Calu3 (cell line): ENCODE measurements around the gene NOTO. TPM values are rescaled to one million over a fixed set of nuclear protein-coding genes. Genes with fewer than 3 reads are reported as not detected.

Experiments
- BruUV-seq: library from RNA; stranded (reverse); fragments of 400-500 nt; replicated peaks from 2 replicates; lab custom pipeline; 2021; lab: Mats Ljungman, UMichigan
- CTCF ChIA-PET: fragments of 300-600 bp; sonication (Branson Sonifier 250); formaldehyde crosslinking; loops from one replicate; lab custom pipeline; 2022; ENCODE audit warnings: antibody characterized with exemption; lab: Charles Lee
- DNase-seq: peaks from one replicate; pipeline ENCODE4 v3.0.0; 2022
- H3K27ac Mint-ChIP-seq: one replicate; pipeline ENCODE4 v1.8.0; 2022; ENCODE audit warnings: mixed read lengths; ENCODE audit not compliant: unreplicated experiment
- H3K27me3 Mint-ChIP-seq: one replicate; pipeline ENCODE4 v1.8.0; 2022; ENCODE audit warnings: mixed read lengths; ENCODE audit not compliant: unreplicated experiment
- H3K36me3 Mint-ChIP-seq: one replicate; pipeline ENCODE4 v1.8.0; 2022; ENCODE audit warnings: mild to moderate bottlenecking, moderate library complexity, mixed read lengths; ENCODE audit not compliant: insufficient read depth, unreplicated experiment
- H3K4me1 Mint-ChIP-seq: one replicate; pipeline ENCODE4 v1.8.0; 2022; ENCODE audit warnings: mild to moderate bottlenecking, low read depth, mixed read lengths; ENCODE audit not compliant: unreplicated experiment
- H3K4me3 Mint-ChIP-seq: one replicate; pipeline ENCODE4 v1.8.0; 2022; ENCODE audit warnings: mild to moderate bottlenecking, low read depth, moderate library complexity, mixed read lengths; ENCODE audit not compliant: unreplicated experiment
- H3K9me3 Mint-ChIP-seq: one replicate; pipeline ENCODE4 v1.8.0; 2022; ENCODE audit warnings: low read depth, mixed read lengths; ENCODE audit not compliant: unreplicated experiment
- intact Hi-C: fragments of 100-400 bp; cut with micrococcal nuclease; formaldehyde crosslinking; loops from one replicate; pipeline ENCODE4 v1.10.0; 2022; ENCODE audit not compliant: unreplicated experiment
- total RNA-seq: library from RNA; stranded (reverse); gene quantifications from 2 replicates; pipeline ENCODE4 v1.2.3, GENCODE V29; 2022
- TF ChIP-seq, protein P1 (sequence below): fragments of 200-600 bp; IDR thresholded peaks from one replicate; pipeline ENCODE4 v1.8.0; 2022; ENCODE audit warnings: antibody characterized with exemption; ENCODE audit not compliant: unreplicated experiment

The NOTO gene
- total RNA-seq, 1 experiment from 2014 or later: not detected

DNA sequence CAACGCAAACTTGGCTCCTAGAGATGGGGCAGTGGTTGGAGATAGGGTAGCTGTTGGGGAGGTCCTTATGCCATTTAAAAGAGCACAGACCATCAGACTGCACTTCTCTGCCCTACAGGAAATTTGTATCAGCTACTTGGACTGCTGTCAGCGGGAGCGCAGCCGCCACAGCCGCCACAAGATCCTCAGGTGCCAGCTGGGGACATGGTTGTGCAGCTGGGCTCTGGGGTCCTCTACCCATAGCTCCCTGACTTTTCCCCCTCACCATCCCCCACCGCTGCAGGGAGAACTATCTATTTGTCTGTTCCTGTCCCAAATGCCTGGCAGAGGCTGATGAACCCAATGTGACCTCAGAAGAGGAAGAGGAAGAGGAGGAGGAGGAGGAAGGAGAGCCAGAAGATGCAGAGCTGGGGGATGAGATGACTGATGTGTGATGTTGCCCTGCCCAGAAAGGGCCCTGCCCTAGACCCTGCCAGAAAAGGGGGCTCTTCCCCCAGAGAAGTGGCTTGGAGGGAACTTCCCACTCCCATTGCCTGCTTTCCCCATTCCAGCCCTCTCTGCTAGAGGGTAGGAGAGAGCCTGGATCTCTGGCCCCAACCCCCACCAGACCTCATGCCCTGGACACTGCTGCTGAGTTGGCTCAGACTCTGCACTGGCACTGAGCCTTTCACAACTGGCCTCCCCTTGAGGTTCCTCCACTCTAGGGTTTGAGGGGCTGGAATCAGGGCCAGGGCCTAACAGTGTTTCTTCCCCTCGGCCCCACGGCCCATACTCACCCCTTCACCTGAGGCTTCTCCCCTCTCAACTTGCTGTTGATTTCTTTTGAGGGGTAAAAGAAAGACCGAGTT is 23.4 kb downstream of the NOTO start:
- Mint-ChIP-seq H3K36me3 (peaks cover 9% of the 10 kb centered on the region), H3K4me3 (no peak overlapping the region), H3K27ac (no peak overlapping the region), H3K9me3 (no peaks in the 10 kb centered on the region), H3K27me3 (no peaks in the 10 kb centered on the region), H3K4me1 (no peaks in the 10 kb centered on the region)
- intact Hi-C loops: no loop called here
- CTCF ChIA-PET: interaction anchor here (0.9 kb wide), 1 partner anchor 9 kb away, joined by 4 read pairs; the partner anchor contains the start of gene CCT7
- TF ChIP-seq, protein P1, sequence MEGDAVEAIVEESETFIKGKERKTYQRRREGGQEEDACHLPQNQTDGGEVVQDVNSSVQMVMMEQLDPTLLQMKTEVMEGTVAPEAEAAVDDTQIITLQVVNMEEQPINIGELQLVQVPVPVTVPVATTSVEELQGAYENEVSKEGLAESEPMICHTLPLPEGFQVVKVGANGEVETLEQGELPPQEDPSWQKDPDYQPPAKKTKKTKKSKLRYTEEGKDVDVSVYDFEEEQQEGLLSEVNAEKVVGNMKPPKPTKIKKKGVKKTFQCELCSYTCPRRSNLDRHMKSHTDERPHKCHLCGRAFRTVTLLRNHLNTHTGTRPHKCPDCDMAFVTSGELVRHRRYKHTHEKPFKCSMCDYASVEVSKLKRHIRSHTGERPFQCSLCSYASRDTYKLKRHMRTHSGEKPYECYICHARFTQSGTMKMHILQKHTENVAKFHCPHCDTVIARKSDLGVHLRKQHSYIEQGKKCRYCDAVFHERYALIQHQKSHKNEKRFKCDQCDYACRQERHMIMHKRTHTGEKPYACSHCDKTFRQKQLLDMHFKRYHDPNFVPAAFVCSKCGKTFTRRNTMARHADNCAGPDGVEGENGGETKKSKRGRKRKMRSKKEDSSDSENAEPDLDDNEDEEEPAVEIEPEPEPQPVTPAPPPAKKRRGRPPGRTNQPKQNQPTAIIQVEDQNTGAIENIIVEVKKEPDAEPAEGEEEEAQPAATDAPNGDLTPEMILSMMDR: no peak
- BruUV-seq: no TSS peak
- DNase-seq: no peak

DNA sequence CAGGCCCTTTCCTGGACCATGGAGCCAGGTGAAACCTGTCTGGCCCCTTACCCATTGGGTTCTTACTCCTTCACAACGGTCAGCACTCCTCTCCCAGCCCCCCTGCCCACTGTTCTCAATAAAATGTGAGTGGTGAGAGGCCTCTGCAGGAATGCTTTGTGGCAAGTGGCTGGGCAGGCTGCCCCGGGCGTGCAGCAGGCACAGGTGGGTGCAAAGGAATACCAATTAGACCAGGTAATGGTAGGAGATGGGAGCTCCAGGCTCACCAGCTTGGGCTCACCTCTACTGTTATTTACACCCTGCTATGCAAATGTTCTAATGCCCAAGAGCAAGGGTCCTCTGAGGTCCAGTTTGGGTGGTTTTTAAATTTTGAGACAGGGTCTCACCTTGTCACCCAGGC is 24.7 kb downstream of the NOTO start:
- intact Hi-C loops: no loop called here
- peaks cover 9% of the 10 kb centered on the region for H3K36me3 Mint-ChIP-seq
- TF ChIP-seq, protein P1: no peak
- H3K9me3 Mint-ChIP-seq: no peaks in the 10 kb centered on the region
- no peak overlapping the region for H3K27ac Mint-ChIP-seq
- DNase-seq: no peak
- CTCF ChIA-PET: interaction anchor here (1.5 kb wide), 1 partner anchor 14 kb away, joined by 5 read pairs; the partner anchor contains the start of gene SMYD5
- no peaks in the 10 kb centered on the region for H3K27me3 Mint-ChIP-seq
- H3K4me1 Mint-ChIP-seq: no peaks in the 10 kb centered on the region
- no TSS peak for BruUV-seq
- no peak overlapping the region for H3K4me3 Mint-ChIP-seq

DNA sequence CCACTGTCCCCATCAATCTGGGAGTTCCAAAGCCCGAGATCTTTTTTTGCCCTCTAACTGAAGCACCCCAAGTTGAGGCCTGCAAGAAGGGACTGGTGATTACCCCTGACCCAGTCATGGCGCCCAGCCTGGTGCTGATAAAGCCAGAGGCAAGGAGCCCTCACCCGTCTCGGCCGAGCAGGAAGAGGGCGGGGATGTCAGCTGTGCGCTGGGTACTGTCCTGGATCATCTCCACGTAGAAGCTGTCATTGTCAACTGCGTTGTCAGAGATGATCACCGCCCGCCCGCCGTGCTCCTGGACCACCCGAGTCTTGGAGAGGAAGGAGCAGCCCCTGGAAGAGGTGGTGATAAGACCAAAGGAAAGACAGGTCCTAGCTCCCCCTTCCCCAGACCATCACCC is 26.3 kb downstream of the NOTO start:
- Mint-ChIP-seq H3K9me3 (no peaks in the 10 kb centered on the region), H3K36me3 (peaks cover 22% of the 10 kb centered on the region), H3K4me3 (no peak overlapping the region), H3K27ac (no peak overlapping the region), H3K4me1 (no peaks in the 10 kb centered on the region), H3K27me3 (no peaks in the 10 kb centered on the region)
- intact Hi-C loops: no loop called here
- TF ChIP-seq, protein P1: no peak
- no peak for DNase-seq
- CTCF ChIA-PET: no interaction called here
- BruUV-seq: no TSS peak

DNA sequence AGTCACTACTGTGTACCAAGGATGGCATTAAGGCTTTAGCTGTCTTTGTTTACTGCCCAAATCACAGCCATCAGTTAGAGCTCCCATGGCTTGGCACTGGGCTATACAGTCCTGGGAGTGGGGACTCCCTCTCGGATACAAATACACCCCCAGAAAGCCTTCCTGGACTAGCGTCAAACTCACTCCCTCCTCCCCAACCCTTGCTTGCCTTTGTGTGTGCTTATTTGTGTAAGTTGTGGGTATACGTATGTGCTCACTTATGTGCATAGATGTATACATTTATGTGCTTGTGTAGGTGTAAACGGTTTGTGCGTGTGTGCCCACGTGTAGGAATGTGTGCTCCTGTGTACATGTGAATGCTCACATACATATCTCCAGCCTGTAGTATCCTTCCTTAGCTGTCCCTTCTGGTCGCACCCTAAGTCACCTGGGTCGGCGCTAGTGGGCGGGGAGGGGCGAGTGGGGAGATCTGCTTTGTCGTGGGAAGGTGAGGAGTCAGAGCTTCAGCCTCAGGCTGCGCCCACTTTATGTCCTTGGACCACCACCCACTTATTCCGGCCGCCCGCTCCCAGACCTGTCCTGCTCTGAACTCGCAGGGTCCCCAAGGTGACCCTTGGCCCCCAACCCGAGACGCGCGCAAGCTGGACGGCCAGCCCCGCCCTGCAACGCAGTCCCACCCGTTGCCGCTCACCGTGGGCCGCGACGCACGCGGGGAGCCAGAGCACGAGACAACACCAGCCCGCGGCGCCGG is 30.2 kb downstream of the NOTO start:
- BruUV-seq: no TSS peak
- peaks cover 57% of the 10 kb centered on the region for H3K36me3 Mint-ChIP-seq
- H3K27ac Mint-ChIP-seq: peak overlapping the region; percentile 97

More for the DNA sequence above, 30.2 kb downstream of the NOTO start:
- CTCF ChIA-PET: interaction anchor here (0.6 to 2.6 kb wide), 4 partner anchors 18 to 128 kb away, joined by 4 to 10 read pairs (median 6); no protein-coding TSS in a partner anchor
- Mint-ChIP-seq H3K9me3 (no peaks in the 10 kb centered on the region), H3K27me3 (no peaks in the 10 kb centered on the region), H3K4me1 (peaks cover 26% of the 10 kb centered on the region), H3K4me3 (peak overlapping the region; percentile 92)
- DNase-seq: peak; percentile 24
- TF ChIP-seq, protein P1: no peak
- intact Hi-C loops: no loop called here
